DOHH2 (cell line): ENCODE results near the gene SORL1.

Experiments used
- EZH2phosphoT487 ChIP-seq: fragments of 200-600 bp; sonication (generic); IDR thresholded peaks from 2 replicates; pipeline ENCODE4 v1.6.1; 2017; ENCODE audit warnings: borderline replicate concordance, mild to moderate bottlenecking, antibody characterized with exemption, low read length, moderate library complexity, mixed read lengths
- TF ChIP-seq, protein P1 (sequence below): fragments of 200-600 bp; sonication (generic); IDR thresholded peaks from one replicate; pipeline ENCODE4 v1.5.1; 2014; ENCODE audit warnings: antibody characterized with exemption, mild to moderate bottlenecking, low read depth, low read length; ENCODE audit not compliant: poor library complexity, severe bottlenecking

DNA sequence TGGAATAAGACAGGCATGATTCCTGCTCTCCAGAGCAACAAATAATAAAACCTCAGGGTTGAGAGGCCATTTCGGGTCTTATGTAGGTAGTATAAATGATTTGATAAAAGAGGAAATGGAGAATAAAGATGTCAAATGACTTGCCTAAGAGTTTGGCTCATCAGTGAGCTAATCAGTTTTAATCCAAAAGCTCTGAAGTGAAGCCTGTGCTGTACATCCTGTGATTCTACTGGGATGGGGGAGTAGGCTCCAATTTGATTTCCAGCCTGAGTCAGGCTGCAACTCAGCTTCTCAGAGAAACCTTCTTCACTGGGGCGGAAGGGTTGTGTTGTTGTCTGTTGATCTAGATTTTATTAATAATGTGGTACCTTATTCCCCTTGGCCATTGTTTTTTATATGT, 192.9 kb downstream of the SORL1 start:
- TF ChIP-seq, protein P1, sequence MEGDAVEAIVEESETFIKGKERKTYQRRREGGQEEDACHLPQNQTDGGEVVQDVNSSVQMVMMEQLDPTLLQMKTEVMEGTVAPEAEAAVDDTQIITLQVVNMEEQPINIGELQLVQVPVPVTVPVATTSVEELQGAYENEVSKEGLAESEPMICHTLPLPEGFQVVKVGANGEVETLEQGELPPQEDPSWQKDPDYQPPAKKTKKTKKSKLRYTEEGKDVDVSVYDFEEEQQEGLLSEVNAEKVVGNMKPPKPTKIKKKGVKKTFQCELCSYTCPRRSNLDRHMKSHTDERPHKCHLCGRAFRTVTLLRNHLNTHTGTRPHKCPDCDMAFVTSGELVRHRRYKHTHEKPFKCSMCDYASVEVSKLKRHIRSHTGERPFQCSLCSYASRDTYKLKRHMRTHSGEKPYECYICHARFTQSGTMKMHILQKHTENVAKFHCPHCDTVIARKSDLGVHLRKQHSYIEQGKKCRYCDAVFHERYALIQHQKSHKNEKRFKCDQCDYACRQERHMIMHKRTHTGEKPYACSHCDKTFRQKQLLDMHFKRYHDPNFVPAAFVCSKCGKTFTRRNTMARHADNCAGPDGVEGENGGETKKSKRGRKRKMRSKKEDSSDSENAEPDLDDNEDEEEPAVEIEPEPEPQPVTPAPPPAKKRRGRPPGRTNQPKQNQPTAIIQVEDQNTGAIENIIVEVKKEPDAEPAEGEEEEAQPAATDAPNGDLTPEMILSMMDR, result no peak
- no peak for TF ChIP-seq EZH2phosphoT487
